HepG2 (cell line): ENCODE results near the gene NOX3. TPM values are rescaled to one million over a fixed set of nuclear protein-coding genes. Genes with fewer than 3 reads are reported as not detected.
A peak's percentile ranks its signal among the peaks of the same experiment; 100 is the strongest.

Source experiments
- ASH2L ChIP-seq: fragments of 300-600, 200-600 bp; sonication (generic); IDR thresholded peaks from 2 replicates; pipeline ENCODE4 v1.7.0; 2017; ENCODE audit warnings: low read depth, mild to moderate bottlenecking, moderate library complexity, mixed read lengths, low read length; ENCODE audit not compliant: insufficient read length
- HNF4A ChIP-seq: sonication (generic); formaldehyde crosslinking; IDR thresholded peaks from 2 replicates; pipeline ENCODE4 v1.4.0; 2020; ENCODE audit warnings: missing genetic modification reagents
- KIAA2018 ChIP-seq: sonication (generic); formaldehyde crosslinking; IDR thresholded peaks from 2 replicates; pipeline ENCODE4 v1.5.0; 2020; ENCODE audit warnings: mild to moderate bottlenecking, missing genetic modification reagents, borderline replicate concordance
- NFATC3 ChIP-seq: sonication (generic); formaldehyde crosslinking; IDR thresholded peaks from 2 replicates; pipeline ENCODE4 v1.5.1; 2020; ENCODE audit warnings: mild to moderate bottlenecking, missing genetic modification reagents
- NFYB ChIP-seq: sonication (generic); formaldehyde crosslinking; IDR thresholded peaks from 2 replicates; pipeline ENCODE4 v1.4.0; 2020; ENCODE audit warnings: missing genetic modification reagents
- ONECUT2 ChIP-seq: sonication (generic); formaldehyde crosslinking; IDR thresholded peaks from 2 replicates; pipeline ENCODE4 v1.4.0; 2020; ENCODE audit warnings: missing genetic modification reagents
- PHB2 ChIP-seq: fragments of 450-650 bp; IDR thresholded peaks from 2 replicates; pipeline ENCODE4 v1.6.1; 2018; ENCODE audit not compliant: partially characterized antibody
- RNF2 ChIP-seq: fragments of 450-650 bp; conservative IDR thresholded peaks from 2 replicates; pipeline ENCODE4 v1.6.1; 2016; ENCODE audit warnings: low read depth
- SALL1 ChIP-seq: sonication (generic); formaldehyde crosslinking; IDR thresholded peaks from 2 replicates; pipeline ENCODE4 v1.8.0; 2022; ENCODE audit warnings: mild to moderate bottlenecking, missing genetic modification reagents
- TBX2 ChIP-seq: sonication (generic); formaldehyde crosslinking; IDR thresholded peaks from 2 replicates; pipeline ENCODE4 v1.5.0; 2020; ENCODE audit warnings: missing genetic modification reagents, mild to moderate bottlenecking, borderline replicate concordance
- ZNF343 ChIP-seq: sonication (generic); formaldehyde crosslinking; IDR thresholded peaks from 2 replicates; pipeline ENCODE4 v1.4.0; 2020; ENCODE audit warnings: mild to moderate bottlenecking, missing genetic modification reagents
- ZNF660 ChIP-seq: sonication (generic); formaldehyde crosslinking; IDR thresholded peaks from 2 replicates; pipeline ENCODE4 v1.5.1; 2020; ENCODE audit warnings: mild to moderate bottlenecking, low read depth, missing genetic modification reagents, borderline replicate concordance
- polyA plus RNA-seq, 8 experiments: library from polyadenylated mRNA; depleted of rRNA in 3 of 8; stranded (reverse) in 7 of 8; unstranded in 1 of 8; fragments of >200 nt; fragmentation: Illumina TruSeq in 4 of 8; extraction: Trizol in 4 of 8; gene quantifications; 2 replicates each; pipeline versions ENCODE4 v1.2.1 to v1.2.3, GENCODE V29; 2011 to 2016; ENCODE audit warnings: low read depth in 4 of 8, missing spikeins in 1 of 8, mixed read lengths in 1 of 8; ENCODE audit not compliant: insufficient read depth in 1 of 8
- total RNA-seq, 5 experiments: library from RNA; depleted of rRNA; stranded (reverse); fragments of >200 nt; fragmentation: Illumina TruSeq; extraction: Trizol; gene quantifications; 2 replicates each; pipeline ENCODE4 v1.2.3, GENCODE V29; 2016; ENCODE audit warnings: low read depth in 1 of 5
- TF ChIP-seq, protein P1 (sequence below): sonication (generic); formaldehyde crosslinking; IDR thresholded peaks from one replicate; pipeline ENCODE4 v1.5.1; 2020; ENCODE audit warnings: mild to moderate bottlenecking, missing genetic modification reagents; ENCODE audit errors: not compliant biosample characterization

The NOX3 gene
- total and polyA plus RNA-seq, 2 of the 13 experiments (the other 11 are each of a cell fraction or from before 2014, with no cell fraction given): 0.09 to 0.18 TPM

DNA sequence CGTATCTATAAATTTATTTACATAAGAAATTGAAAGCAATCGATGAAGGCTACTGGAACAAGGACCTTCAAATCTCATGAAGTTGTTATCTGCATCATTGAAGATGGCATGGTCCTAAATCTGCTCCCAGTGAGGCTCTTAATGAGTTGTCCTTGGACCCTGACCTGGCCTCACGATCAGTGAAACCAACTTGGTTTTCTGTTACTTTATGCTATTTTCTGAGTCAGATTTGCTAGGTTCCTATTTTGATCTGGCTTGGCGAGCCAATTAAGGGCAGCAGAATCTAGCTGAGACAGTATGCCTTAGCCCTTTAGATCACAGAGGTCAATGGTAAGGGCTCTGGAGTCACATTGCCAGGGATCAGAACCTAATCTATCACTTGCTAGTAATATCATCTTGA lies 30.1 kb upstream of the NOX3 start (continued):
- TF ChIP-seq HNF4A (CRISPR knock-in tag): peak; percentile 69
- no peak for TF ChIP-seq NFATC3 (CRISPR knock-in tag)
- no peak for TF ChIP-seq ASH2L
- TF ChIP-seq TBX2 (CRISPR knock-in tag): no peak
- TF ChIP-seq NFYB (CRISPR knock-in tag): no peak
- TF ChIP-seq, protein P1, sequence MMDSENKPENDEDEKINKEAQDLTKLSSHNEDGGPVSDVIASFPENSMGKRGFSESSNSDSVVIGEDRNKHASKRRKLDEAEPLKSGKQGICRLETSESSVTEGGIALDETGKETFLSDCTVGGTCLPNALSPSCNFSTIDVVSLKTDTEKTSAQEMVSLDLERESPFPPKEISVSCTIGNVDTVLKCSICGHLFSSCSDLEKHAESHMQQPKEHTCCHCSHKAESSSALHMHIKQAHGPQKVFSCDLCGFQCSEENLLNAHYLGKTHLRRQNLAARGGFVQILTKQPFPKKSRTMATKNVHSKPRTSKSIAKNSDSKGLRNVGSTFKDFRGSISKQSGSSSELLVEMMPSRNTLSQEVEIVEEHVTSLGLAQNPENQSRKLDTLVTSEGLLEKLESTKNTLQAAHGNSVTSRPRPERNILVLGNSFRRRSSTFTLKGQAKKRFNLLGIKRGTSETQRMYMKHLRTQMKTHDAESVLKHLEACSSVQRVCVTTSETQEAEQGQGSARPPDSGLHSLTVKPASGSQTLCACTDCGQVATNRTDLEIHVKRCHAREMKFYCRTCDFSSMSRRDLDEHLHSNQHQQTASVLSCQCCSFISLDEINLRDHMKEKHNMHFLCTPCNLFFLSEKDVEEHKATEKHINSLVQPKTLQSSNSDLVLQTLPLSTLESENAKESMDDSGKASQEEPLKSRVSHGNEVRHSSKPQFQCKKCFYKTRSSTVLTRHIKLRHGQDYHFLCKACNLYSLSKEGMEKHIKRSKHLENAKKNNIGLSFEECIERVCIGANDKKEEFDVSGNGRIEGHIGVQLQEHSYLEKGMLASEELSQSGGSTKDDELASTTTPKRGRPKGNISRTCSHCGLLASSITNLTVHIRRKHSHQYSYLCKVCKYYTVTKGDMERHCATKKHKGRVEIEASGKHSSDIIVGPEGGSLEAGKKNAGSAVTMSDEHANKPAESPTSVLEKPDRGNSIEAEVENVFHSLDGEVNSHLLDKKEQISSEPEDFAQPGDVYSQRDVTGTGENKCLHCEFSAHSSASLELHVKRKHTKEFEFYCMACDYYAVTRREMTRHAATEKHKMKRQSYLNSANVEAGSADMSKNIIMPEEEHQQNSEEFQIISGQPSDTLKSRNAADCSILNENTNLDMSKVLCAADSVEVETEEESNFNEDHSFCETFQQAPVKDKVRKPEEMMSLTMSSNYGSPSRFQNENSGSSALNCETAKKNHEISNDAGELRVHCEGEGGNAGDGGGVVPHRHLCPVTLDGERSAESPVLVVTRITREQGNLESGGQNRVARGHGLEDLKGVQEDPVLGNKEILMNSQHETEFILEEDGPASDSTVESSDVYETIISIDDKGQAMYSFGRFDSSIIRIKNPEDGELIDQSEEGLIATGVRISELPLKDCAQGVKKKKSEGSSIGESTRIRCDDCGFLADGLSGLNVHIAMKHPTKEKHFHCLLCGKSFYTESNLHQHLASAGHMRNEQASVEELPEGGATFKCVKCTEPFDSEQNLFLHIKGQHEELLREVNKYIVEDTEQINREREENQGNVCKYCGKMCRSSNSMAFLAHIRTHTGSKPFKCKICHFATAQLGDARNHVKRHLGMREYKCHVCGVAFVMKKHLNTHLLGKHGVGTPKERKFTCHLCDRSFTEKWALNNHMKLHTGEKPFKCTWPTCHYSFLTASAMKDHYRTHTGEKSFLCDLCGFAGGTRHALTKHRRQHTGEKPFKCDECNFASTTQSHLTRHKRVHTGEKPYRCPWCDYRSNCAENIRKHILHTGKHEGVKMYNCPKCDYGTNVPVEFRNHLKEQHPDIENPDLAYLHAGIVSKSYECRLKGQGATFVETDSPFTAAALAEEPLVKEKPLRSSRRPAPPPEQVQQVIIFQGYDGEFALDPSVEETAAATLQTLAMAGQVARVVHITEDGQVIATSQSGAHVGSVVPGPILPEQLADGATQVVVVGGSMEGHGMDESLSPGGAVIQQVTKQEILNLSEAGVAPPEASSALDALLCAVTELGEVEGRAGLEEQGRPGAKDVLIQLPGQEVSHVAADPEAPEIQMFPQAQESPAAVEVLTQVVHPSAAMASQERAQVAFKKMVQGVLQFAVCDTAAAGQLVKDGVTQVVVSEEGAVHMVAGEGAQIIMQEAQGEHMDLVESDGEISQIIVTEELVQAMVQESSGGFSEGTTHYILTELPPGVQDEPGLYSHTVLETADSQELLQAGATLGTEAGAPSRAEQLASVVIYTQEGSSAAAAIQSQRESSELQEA (CRISPR knock-in tag): no peak
- peak; percentile 35; the same call in 1 of the 2 replicates for TF ChIP-seq KIAA2018
- no peak for TF ChIP-seq ZNF660 (CRISPR knock-in tag)
- no peak for TF ChIP-seq PHB2
- no peak for TF ChIP-seq RNF2
- no peak for TF ChIP-seq ONECUT2 (CRISPR knock-in tag)
- TF ChIP-seq SALL1 (CRISPR knock-in tag): peak; percentile 41; the same call in 1 of the 2 replicates
- TF ChIP-seq ZNF343 (CRISPR knock-in tag): no peak
